ENCODE data around the gene FBXO27.
"Not testable (repeated sequence)": the region's sequence is repeated elsewhere in the genome, so short reads cannot be mapped to it uniquely, and the experiment has no call there.

GRCh38 chr19:38987745-38988144 lies 44.6 kb downstream of the FBXO27 start:
- not testable (repeated sequence) for TF ChIP-seq CTCF (IDR thresholded peaks at IDR 0.05 in 8 of 11, conservative IDR thresholded peaks at IDR 0.05 in 3 of 11); POLR2A (IDR thresholded peaks at IDR 0.05); POLR2AphosphoS5 (IDR thresholded peaks at IDR 0.05)
